A673 (cell line): ENCODE data around the gene GPR39. TPM values are rescaled to one million over a fixed set of nuclear protein-coding genes. Genes with fewer than 3 reads are reported as not detected.

ENCODE experiments used
- BruUV-seq: library from RNA; stranded (reverse); fragments of 400-500 nt; replicated peaks from 2 replicates; lab custom pipeline; 2021; lab: Mats Ljungman, UMichigan
- CTCF ChIA-PET: fragments of 300-600 bp; sonication (Branson Sonifier 250); formaldehyde crosslinking; loops from one replicate; lab custom pipeline; 2022; ENCODE audit warnings: antibody characterized with exemption; lab: Charles Lee
- POLR2A ChIA-PET: fragments of 300-600 bp; sonication (Branson Sonifier 250); formaldehyde crosslinking; loops from one replicate; lab custom pipeline; 2022; ENCODE audit warnings: antibody characterized with exemption; ENCODE audit not compliant: low non-redundant PET; lab: Charles Lee
- DNase-seq: peaks from one replicate; pipeline ENCODE4 v3.0.0-alpha.2; 2015; ENCODE audit warnings: low spot score
- H3K27ac ChIP-seq: fragments of 200-600 bp; sonication (generic); 2 replicates; pipeline ENCODE4 v1.5.1; 2016; ENCODE audit warnings: mixed run types, low read depth, mild to moderate bottlenecking, mixed read lengths, antibody characterized with exemption, low read length; ENCODE audit not compliant: poor library complexity, severe bottlenecking
- H3K27me3 ChIP-seq: fragments of 200-600 bp; sonication (generic); replicated peaks from 2 replicates; pipeline ENCODE4 v1.6.1; 2017; ENCODE audit warnings: mixed run types, low read depth, mild to moderate bottlenecking, mixed read lengths, antibody characterized with exemption, low read length; ENCODE audit not compliant: insufficient read depth, poor library complexity
- H3K36me3 ChIP-seq: fragments of 200-600 bp; sonication (generic); 2 replicates; pipeline ENCODE4 v1.6.1; 2016; ENCODE audit warnings: mixed run types, mild to moderate bottlenecking, mixed read lengths, antibody characterized with exemption, low read length; ENCODE audit not compliant: insufficient read depth, poor library complexity, severe bottlenecking
- H3K4me1 ChIP-seq: fragments of 200-600 bp; sonication (generic); 2 replicates; pipeline ENCODE4 v1.6.1; 2017; ENCODE audit warnings: mixed run types, mild to moderate bottlenecking, mixed read lengths, antibody characterized with exemption, low read length; ENCODE audit not compliant: insufficient read depth, poor library complexity, severe bottlenecking
- H3K4me3 ChIP-seq: fragments of 200-600 bp; sonication (generic); 2 replicates; pipeline ENCODE4 v1.5.1; 2016; ENCODE audit warnings: low read depth, mixed run types, mild to moderate bottlenecking, mixed read lengths, low read length; ENCODE audit not compliant: poor library complexity, severe bottlenecking
- H3K9me3 ChIP-seq: fragments of 200-600 bp; sonication (generic); 2 replicates; pipeline ENCODE4 v1.6.1; 2016; ENCODE audit warnings: mixed run types, low read depth, mild to moderate bottlenecking, mixed read lengths, antibody characterized with exemption, low read length; ENCODE audit not compliant: poor library complexity, severe bottlenecking
- EZH2 ChIP-seq: fragments of 200-600 bp; sonication (generic); IDR thresholded peaks from 2 replicates; pipeline ENCODE4 v1.6.1; 2017; ENCODE audit warnings: borderline replicate concordance, low read depth, mild to moderate bottlenecking, mixed read lengths, antibody characterized with exemption, low read length; ENCODE audit not compliant: poor library complexity, severe bottlenecking
- intact Hi-C: fragments of 100-400 bp; cut with micrococcal nuclease; formaldehyde crosslinking; loops from one replicate; pipeline ENCODE4 v1.10.0; 2022; ENCODE audit not compliant: unreplicated experiment
- total RNA-seq: library from RNA; stranded (reverse); gene quantifications from 2 replicates; pipeline ENCODE4 v1.2.3, GENCODE V29; 2021
- TF ChIP-seq, protein P1 (sequence below): fragments of 300-800, 200-600 bp; sonication (generic); conservative IDR thresholded peaks from 2 replicates; pipeline ENCODE4 v1.5.1; 2017; ENCODE audit warnings: low read depth, mild to moderate bottlenecking, antibody characterized with exemption, low read length, moderate library complexity, mixed read lengths

Gene GPR39
- total RNA-seq, 1 experiment from 2014 or later: 3.6 TPM

DNA sequence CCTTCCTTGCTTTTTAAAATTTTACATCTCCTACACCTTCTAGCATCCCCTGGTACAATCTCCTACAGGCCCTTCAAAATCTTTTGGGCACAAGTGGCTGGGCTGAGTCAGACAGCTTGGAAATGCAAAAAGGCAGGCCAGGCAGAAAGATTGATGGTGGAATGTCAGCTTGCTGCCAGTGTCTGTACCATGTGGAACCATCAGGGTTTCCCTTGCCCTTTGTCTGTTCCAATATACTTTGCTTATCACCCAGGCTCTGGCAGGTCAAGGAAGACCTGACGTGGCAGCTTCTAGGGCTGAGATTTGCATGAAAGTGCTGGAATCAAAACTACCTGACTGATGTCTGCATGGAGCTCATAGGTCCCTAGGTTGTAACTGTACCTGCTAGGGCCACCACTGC lies 33.3 kb downstream of the GPR39 start:
- CTCF ChIA-PET: interaction anchor here (0.6 to 0.9 kb wide), 3 partner anchors 8 to 994 kb away, joined by 3 to 5 read pairs (median 4); no protein-coding TSS in a partner anchor
- DNase-seq: no peak
- TF ChIP-seq, protein P1, sequence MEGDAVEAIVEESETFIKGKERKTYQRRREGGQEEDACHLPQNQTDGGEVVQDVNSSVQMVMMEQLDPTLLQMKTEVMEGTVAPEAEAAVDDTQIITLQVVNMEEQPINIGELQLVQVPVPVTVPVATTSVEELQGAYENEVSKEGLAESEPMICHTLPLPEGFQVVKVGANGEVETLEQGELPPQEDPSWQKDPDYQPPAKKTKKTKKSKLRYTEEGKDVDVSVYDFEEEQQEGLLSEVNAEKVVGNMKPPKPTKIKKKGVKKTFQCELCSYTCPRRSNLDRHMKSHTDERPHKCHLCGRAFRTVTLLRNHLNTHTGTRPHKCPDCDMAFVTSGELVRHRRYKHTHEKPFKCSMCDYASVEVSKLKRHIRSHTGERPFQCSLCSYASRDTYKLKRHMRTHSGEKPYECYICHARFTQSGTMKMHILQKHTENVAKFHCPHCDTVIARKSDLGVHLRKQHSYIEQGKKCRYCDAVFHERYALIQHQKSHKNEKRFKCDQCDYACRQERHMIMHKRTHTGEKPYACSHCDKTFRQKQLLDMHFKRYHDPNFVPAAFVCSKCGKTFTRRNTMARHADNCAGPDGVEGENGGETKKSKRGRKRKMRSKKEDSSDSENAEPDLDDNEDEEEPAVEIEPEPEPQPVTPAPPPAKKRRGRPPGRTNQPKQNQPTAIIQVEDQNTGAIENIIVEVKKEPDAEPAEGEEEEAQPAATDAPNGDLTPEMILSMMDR: no peak
- TF ChIP-seq EZH2: no peak
- Histone ChIP-seq H3K9me3 (no peaks in the 10 kb centered on the region), H3K36me3 (no peaks in the 10 kb centered on the region), H3K27me3 (no peaks in the 10 kb centered on the region), H3K4me1 (no peaks in the 10 kb centered on the region), H3K27ac (no peak overlapping the region), H3K4me3 (no peak overlapping the region)
- intact Hi-C loops: no loop called here
- no TSS peak for BruUV-seq
- POLR2A ChIA-PET: no interaction called here

DNA sequence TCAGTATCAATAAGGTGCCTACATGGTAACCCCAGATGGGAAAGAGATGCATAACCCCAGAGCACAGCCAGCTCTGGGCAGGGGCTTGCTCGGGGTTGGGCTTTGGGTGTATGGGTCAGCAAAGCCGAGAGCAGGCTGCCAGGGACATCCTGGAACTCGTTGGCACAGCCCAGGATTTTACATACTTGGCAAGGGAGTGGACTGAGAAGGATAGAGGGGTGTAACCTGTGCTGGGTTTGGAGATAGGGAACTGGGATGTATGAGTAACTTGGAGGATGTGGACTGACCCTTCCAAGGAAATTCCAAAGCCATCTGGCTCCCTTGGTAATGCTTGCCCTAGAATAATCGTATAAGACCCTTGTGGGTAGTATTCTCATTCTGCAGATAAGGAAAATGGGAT lies 44.2 kb downstream of the GPR39 start:
- Histone ChIP-seq H3K4me3 (no peak overlapping the region), H3K9me3 (peaks cover 5% of the 10 kb centered on the region), H3K27ac (no peak overlapping the region), H3K4me1 (no peaks in the 10 kb centered on the region), H3K27me3 (no peaks in the 10 kb centered on the region), H3K36me3 (no peaks in the 10 kb centered on the region)
- BruUV-seq: no TSS peak
- no peak for DNase-seq
- ChIA-PET CTCF (no interaction called here), POLR2A (no interaction called here)
- intact Hi-C loops: no loop called here
- TF ChIP-seq, protein P1: no peak
- no peak for TF ChIP-seq EZH2

DNA sequence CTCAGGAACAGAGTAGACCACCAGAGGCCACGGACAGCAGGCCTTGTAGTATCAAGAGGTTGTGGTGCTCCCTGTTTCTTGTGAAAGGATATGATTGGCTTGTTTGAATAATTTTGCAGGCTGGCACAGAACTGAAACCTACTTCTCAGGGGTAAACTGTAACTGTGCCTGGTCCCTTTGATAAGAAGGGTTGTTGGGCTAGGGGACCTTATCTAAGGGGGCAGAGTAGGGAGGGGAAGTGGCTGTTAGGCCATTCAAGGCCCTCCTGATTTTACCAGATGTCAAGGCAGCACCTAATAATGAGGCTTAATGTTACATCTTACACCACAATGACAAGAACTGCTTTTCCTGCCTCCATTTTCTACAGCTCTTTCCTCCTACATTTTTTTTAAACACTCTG lies 45.6 kb downstream of the GPR39 start:
- H3K9me3 ChIP-seq: peaks cover 19% of the 10 kb centered on the region
- TF ChIP-seq EZH2: no peak
- POLR2A ChIA-PET: no interaction called here
- H3K36me3 ChIP-seq: no peaks in the 10 kb centered on the region
- H3K4me1 ChIP-seq: no peaks in the 10 kb centered on the region
- DNase-seq: no peak
- H3K27me3 ChIP-seq: no peaks in the 10 kb centered on the region
- intact Hi-C loops: no loop called here
- CTCF ChIA-PET: no interaction called here
- no peak overlapping the region for H3K4me3 ChIP-seq
- no TSS peak for BruUV-seq
- no peak overlapping the region for H3K27ac ChIP-seq

DNA sequence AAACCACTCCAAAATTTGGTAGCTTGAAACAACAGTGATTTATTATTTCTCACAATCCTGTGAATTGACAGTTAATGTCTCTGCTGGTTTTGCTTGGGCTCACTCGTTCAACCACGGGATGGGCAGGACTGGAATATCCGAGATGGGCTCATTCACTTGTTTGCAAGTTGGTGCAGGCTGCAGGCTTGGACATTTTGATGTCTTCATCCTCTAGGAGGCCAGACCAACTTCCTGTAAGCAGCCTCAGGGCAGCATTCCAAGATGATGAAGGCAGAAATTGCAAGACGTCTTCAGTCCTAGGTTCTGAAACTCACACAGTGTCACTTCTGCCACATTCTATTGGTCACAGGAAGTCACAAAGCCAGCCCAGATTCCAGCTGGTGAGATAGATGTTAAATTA lies 47.1 kb downstream of the GPR39 start:
- H3K4me1 ChIP-seq: no peaks in the 10 kb centered on the region
- no TSS peak for BruUV-seq
- TF ChIP-seq, protein P1: no peak
- TF ChIP-seq EZH2: no peak
- no peaks in the 10 kb centered on the region for H3K36me3 ChIP-seq
- no peak overlapping the region for H3K27ac ChIP-seq
- no peaks in the 10 kb centered on the region for H3K27me3 ChIP-seq
- intact Hi-C loops: no loop called here
- ChIA-PET CTCF (no interaction called here), POLR2A (no interaction called here)
- H3K4me3 ChIP-seq: no peak overlapping the region
- H3K9me3 ChIP-seq: peaks cover 26% of the 10 kb centered on the region
- DNase-seq: no peak
